HG03175 (cell line): ENCODE results near the gene PIH1D1.

Source experiments
- ATAC-seq: cut with Tn5 transposase; IDR thresholded peaks from one replicate; pipeline ENCODE4 v1.9.1; 2021; ENCODE audit warnings: mild to moderate bottlenecking, moderate library complexity; ENCODE audit not compliant: unreplicated experiment

PIH1D1 gene

DNA sequence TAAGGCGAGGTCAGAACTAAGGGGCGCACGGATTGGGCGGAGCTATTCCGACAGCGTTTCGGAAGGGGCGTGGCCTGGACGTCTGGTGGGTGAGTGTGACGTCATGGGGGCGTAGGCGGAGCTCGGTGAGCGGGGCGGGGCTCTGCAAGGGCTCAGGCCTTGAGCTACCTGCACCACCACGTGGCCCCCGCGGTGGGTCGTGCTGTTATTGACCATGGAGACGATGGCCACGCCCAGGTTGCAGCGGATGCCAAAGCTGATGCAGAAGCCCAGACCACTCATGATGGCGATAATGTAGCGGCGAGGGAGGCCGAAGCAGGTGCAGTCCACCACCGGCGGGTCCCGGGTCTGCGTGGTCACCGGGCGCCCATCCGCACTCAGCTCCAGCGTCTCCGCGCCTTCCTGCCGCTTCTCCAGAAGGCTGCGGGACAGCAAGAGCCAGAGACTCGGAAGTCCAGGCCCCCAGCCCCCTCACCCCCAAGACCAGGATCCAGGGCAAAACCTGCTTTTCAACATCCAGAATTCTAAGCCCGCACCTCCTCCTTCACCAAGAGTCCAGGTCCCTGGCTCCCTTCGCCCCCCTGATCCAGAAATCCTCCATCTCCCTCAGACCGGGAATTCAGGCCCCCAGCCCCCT lies 15.1 kb downstream of the PIH1D1 start:
- no peak for ATAC-seq

DNA sequence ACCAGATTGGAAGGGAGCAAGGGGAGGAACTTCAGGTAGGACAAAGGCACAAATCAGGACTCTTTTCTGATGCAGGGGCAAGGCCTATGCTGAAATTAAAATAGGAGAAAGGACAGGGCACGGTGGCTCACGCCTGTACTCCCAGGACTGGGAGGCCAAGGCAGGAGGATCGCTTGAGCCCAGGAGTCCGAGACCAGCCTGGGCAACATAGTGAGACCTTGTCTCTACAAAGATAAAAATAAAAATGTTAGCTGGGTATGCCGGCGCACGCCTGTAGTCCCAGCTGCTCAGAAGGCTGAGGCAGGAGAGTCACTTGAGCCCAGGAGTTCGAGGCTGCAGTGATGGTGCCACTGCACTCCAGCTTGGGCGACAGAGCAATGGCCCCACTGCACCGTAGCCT lies 15.9 kb downstream of the PIH1D1 start:
- no peak for ATAC-seq

GRCh38 chr19:49434907-49435583 lies 16.6 kb downstream of the PIH1D1 start:
- no peak for ATAC-seq

- no peak for ATAC-seq
These were observed 18.2 kb downstream of the PIH1D1 start for GRCh38 chr19:49433240-49433901.

DNA sequence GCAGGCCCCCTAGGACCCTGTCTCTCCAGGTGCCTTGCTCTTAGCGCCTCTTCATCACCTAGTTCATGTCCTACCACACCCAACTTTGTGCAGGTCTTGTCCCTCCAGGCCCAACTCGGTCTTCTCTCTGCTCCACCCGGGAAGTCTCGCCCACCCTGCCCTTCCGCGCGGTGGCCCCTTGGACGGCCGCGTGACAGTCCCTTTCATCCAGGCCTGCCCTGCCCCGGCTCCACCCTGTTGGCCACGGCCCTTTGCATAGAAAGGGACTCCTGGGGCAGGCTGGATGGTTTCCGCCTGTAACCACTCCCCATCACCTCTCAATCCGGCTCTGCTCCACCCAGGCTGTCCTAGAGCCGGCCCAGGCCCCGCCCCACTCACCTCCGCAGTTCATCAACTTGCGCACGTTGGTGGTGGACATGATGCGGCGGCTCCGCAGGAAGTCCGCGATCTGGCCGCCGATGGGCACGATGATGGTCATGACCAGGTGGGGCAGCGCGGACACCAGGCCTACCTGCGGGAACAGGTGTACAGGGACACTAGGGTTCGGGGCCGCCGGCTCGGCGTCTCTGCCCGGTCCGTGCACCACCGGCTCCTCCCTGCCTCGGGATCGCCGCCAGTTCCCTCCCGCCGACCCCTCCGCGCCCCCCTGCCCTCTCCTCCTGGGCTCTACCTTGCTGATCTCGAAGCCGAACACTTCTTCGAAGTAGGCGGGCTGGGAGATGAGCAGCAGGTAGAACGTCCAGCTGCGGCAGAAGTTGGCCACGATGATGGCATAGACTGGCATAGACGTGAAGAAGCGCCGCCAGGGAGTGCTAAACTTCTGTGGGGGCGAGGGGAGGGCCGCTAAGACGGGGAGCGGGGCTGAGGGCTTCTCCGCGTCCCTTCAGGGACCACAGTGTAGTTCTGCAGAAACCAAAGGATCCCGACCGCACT lies 19.2 kb downstream of the PIH1D1 start:
- no peak for ATAC-seq

- no peak for ATAC-seq
These were observed 20.3 kb downstream of the PIH1D1 start for GRCh38 chr19:49431330-49431749.

GRCh38 chr19:49430678-49431329 lies 20.8 kb downstream of the PIH1D1 start:
- ATAC-seq: no peak

- no peak for ATAC-seq
These were observed 21.4 kb downstream of the PIH1D1 start for GRCh38 chr19:49430172-49430677.

DNA sequence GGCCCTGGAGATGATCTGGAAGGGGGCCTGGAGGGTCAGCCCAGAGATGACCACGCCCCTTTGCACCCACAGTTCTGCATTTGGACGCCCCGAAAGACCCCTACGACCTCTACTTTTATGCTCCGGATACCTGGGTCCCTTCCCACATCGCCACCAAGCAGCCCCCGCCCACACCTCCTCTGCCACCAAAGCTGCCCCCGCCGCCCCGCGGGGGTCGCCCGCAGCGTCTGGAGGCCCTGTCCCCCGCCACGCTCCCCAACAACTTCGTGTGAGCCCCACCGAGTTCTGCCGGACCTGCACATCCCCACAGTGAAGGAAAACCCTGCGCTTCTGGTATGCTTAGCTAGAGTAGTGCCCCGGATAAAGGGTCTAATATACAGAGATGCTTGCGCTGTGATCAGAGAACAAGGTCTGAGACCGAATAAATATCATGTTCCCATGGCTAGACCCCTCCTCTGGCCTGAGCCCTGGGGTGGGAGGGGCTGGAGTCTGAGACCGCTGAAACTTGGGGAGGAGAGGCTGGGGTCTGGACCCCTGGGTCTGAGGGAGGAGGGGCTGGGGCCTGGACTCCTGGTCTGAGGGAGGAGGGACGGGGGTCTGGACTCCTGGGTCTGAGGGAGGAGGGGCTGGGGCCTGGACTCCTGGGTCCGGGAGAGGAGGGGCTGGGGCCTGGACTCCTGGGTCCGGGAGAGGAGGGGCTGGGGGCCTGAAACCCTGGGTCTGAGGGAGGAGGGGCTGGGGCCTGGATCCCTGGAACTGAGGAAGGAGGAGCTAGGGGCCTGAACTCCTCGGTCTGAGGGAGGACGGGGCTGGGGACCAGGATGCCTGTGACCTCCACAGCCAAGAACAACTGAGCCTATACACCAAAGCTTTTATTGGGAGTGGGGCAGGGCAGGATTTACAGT lies 22.8 kb downstream of the PIH1D1 start:
- no peak for ATAC-seq

DNA sequence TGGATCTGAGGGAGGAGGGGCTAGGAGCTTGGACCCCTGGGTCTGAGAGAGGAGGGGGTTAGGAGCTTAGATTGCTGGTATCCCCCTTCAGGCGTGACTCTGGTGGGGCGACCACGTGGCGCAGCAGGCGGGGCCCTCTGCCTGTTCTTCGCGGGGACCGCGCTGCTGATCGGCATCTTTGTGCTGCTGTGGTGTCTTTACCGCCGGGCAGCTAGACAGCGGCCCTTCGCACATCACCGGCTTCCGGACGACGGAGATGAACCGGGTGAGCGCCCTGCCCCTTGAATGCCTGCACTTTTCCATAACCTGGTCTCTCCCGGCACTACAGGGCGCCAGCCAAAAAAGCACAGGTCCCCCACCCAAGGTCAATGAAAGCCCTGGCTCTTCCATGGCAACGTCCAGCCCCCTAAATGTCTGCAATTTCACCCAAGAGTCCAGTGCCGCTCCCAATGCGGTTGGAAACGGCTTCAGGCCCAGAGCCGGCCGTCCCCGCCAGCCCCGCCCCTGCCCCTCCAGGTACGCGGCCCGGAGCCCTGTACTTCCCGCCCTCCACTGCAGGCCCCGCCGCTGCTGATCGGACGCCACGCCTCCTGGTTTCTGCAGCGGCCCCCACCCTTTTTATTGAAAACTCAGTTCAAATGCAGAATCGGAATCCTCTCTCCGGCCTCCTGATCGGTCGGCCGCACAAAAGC lies 23.6 kb downstream of the PIH1D1 start:
- no peak for ATAC-seq

- no peak for ATAC-seq
These were observed 24.3 kb downstream of the PIH1D1 start for GRCh38 chr19:49427339-49427738.

GRCh38 chr19:49425922-49426592 lies 25.6 kb downstream of the PIH1D1 start:
- no peak for ATAC-seq

- ATAC-seq: no peak
These were observed 26.4 kb downstream of the PIH1D1 start, which contains the start of gene GFY for GRCh38 chr19:49425178-49425577. Gene GFY, plus strand, starts transcription at chr19:49425388. Its CDS starts 1,043 bp downstream, at chr19:49426431.

DNA sequence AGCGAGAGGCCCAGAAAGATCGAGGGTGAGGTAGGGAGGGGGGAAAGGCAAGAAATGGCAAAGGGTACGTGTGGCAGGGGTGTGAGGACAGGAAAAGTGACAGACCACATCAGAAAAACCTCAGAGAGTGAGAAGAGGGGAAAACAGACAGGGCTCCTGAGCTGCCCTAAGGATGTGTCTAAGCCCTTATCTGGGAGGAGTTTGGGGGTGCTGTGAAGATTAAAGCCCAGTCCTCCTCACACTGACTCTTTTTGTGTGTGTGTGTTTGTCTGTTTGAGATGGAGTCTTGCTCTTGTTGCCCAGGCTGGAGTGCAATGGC lies 27.7 kb downstream of the PIH1D1 start:
- no peak for ATAC-seq

- ATAC-seq: no peak
These were observed 28.3 kb downstream of the PIH1D1 start, which contains the start of gene PTH2 for GRCh38 chr19:49423071-49423984. Gene PTH2, minus strand, starts transcription at chr19:49423441. Its CDS starts 102 bp downstream, at chr19:49423339.

GRCh38 chr19:49422407-49423070 lies 29.1 kb downstream of the PIH1D1 start:
- no peak for ATAC-seq

GRCh38 chr19:49421878-49422202 lies 29.8 kb downstream of the PIH1D1 start:
- ATAC-seq: no peak
